Left forelimb (tissue), 1 donor: ENCODE data around the gene PEX6.
"Not testable (repeated sequence)": the region's sequence is repeated elsewhere in the genome, so short reads cannot be mapped to it uniquely, and the experiment has no call there.

Experiments
- DNase-seq: peaks from one replicate; pipeline ENCODE4 v3.0.0-alpha.2; 2018; ENCODE audit warnings: low spot score

Gene PEX6

GRCh38 chr6:42966571-42966970 is 12.4 kb downstream of the PEX6 start:
- DNase-seq: no peak

- DNase-seq: no peak
These were observed 15.0 kb downstream of the PEX6 start for GRCh38 chr6:42963855-42964605.

GRCh38 chr6:42963179-42963854 is 15.7 kb downstream of the PEX6 start:
- DNase-seq: no peak

- no peak for DNase-seq
These were observed 16.3 kb downstream of the PEX6 start for GRCh38 chr6:42962502-42963178.

- no peak for DNase-seq
These were observed 16.9 kb downstream of the PEX6 start for GRCh38 chr6:42962096-42962495.

- DNase-seq: no peak
These were observed 17.9 kb downstream of the PEX6 start for GRCh38 chr6:42961020-42961470.

- DNase-seq: no peak
These were observed 18.6 kb downstream of the PEX6 start, which contains the start of gene GNMT for GRCh38 chr6:42960243-42961019. GNMT (plus strand) TSS chr6:42960754; CDS start chr6:42960768, 14 bp downstream.

- DNase-seq: no peak
These were observed 19.1 kb downstream of the PEX6 start for GRCh38 chr6:42959917-42960242.

- no peak for DNase-seq
These were observed 20.9 kb downstream of the PEX6 start for GRCh38 chr6:42958125-42958524.

- DNase-seq: not testable (repeated sequence)
These were observed 24.6 kb downstream of the PEX6 start for GRCh38 chr6:42954405-42954804.

GRCh38 chr6:42952389-42952788 is 26.6 kb downstream of the PEX6 start:
- no peak for DNase-seq

GRCh38 chr6:42947950-42948349 is 31.0 kb downstream of the PEX6 start:
- DNase-seq: no peak

- DNase-seq: no peak
These were observed 36.5 kb downstream of the PEX6 start for GRCh38 chr6:42942444-42942843.

GRCh38 chr6:42941356-42941755 is 37.6 kb downstream of the PEX6 start:
- not testable (repeated sequence) for DNase-seq

- DNase-seq: no peak
These were observed 38.4 kb downstream of the PEX6 start for GRCh38 chr6:42940493-42941045.

GRCh38 chr6:42939810-42940167 is 39.2 kb downstream of the PEX6 start:
- no peak for DNase-seq

GRCh38 chr6:42938987-42939809 is 39.8 kb downstream of the PEX6 start:
- DNase-seq: no peak

GRCh38 chr6:42938428-42938796 is 40.6 kb downstream of the PEX6 start:
- DNase-seq: no peak

- DNase-seq: no peak
These were observed 41.2 kb downstream of the PEX6 start for GRCh38 chr6:42937548-42938427.

- no peak for DNase-seq
These were observed 42.6 kb downstream of the PEX6 start for GRCh38 chr6:42936398-42936797.
